ENCODE results near the gene SYNC.

DNA sequence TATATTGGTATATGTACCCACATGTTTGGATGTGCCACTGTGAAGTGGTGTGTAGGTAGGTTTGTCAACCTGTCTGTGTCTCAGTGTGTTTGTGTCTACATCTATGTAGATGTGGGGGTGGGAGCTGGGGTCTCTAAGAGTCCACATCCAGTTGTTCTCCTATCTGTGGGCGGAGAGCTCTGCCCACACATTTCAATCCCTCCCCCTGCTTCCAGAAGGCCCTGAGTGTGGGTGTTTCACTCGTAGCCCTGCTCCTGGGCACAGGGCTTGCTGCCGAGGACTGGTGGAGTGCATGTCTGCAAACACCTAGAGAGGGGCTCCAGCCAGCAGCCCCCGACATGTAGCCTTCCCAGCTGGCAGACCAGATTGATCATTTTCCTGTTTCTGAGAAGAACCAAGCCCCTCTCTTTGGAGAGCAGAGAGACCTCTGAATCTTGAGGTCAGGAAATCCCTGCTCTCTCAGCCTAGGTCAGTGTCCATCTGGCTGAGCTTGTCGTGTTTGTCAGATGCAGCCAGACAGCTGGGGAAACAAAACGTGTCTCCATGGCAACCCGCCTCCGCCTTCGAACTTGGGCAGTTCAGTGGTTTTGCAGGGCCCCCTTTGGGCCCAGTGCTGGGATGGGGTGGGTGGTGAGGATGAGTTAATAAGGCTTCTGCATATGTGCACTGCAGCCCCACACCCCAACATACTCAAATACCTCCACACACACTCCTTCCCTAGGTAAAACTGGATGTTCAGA, 31.2 kb upstream of the SYNC start:
- TF ChIP-seq POLR2A (IDR thresholded peaks at IDR 0.05) (no peak), CTCF (IDR thresholded peaks at IDR 0.05) (no peak)

Measured in right lobe of liver (tissue), 4 donors.